AG04449 (cell line): ENCODE data around the gene SLC4A9.
A peak's percentile ranks its signal among the peaks of the same experiment; 100 is the strongest.

Source experiments
- CTCF ChIA-PET: fragments of 350-600 bp; formaldehyde crosslinking; extraction: SDS; loops from one replicate; lab custom pipeline; 2021; ENCODE audit warnings: antibody characterized with exemption; lab: Yijun Ruan, JAX
- POLR2A ChIA-PET: fragments of 400-600, 350-600 bp; formaldehyde crosslinking; extraction: SDS; loops from one replicate; lab custom pipeline; 2020; ENCODE audit warnings: antibody characterized with exemption, inconsistent platforms; lab: Yijun Ruan, JAX
- DNase-seq: peaks from one replicate; pipeline ENCODE4 v3.0.0-alpha.2; 2010; ENCODE audit warnings: low read depth, low spot score
- H3K4me3 ChIP-seq: 2 replicates; pipeline ENCODE4 v1.5.1; 2011; ENCODE audit warnings: low read depth, mild to moderate bottlenecking, control low read depth, low read length
- CTCF ChIP-seq: IDR thresholded peaks from one replicate; pipeline ENCODE4 v1.5.1; 2011; ENCODE audit warnings: mild to moderate bottlenecking, moderate library complexity, low read length, control low read depth, inconsistent platforms; ENCODE audit not compliant: insufficient read depth; ENCODE audit errors: missing control alignments

SLC4A9 gene

DNA sequence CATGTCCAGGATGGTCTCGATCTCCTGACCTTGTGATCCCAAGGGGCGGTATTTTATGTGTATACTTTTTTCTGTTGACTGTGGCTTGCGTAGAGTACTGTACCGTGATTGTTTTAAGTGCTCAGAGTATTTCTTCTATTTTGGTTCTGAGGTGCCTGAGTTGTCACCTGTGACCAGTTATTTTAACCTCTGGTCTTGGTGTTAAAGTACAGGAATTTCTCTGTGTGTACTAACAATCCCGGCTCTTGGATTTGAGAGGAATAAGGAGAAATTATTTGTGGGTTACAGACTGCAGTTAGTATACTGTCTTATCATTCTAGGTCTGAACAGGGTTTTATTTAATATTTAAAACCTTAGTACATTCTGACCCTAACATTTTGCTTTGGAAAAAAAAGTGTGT is 43.6 kb downstream of the SLC4A9 start:
- CTCF ChIA-PET: no interaction called here

GRCh38 chr5:140408750-140409241 is 48.8 kb downstream of the SLC4A9 start:
- no peak for DNase-seq
- ChIA-PET CTCF (no interaction called here), POLR2A (no interaction called here)
- no peak for TF ChIP-seq CTCF
- no peak overlapping the region for H3K4me3 ChIP-seq

More for the DNA sequence above, 43.6 kb downstream of the SLC4A9 start:
- peak overlapping the region; percentile 4; the same call in 1 of the 2 replicates for H3K4me3 ChIP-seq
- DNase-seq: no peak
- TF ChIP-seq CTCF: no peak
- POLR2A ChIA-PET: no interaction called here

DNA sequence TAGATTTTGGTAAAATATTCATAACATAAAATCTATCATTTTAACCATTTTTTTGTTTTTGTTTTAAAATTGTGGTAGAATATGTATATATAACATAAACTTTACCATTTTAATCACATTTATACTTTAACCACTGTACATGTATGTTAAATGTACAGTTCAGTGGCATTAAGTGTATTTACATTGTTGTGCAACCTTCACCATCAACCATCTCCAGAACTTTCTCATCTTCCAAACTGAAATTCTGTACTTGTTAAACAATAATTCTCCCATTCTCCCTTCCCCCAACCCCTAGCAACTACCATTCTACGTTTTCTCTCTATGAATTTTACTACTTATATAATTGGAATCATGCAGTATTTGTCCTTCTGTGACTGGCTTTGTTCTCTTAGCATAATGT is 53.2 kb downstream of the SLC4A9 start:
- TF ChIP-seq CTCF: no peak
- DNase-seq: no peak
- POLR2A ChIA-PET: no interaction called here
- CTCF ChIA-PET: no interaction called here
- H3K4me3 ChIP-seq: no peak overlapping the region

DNA sequence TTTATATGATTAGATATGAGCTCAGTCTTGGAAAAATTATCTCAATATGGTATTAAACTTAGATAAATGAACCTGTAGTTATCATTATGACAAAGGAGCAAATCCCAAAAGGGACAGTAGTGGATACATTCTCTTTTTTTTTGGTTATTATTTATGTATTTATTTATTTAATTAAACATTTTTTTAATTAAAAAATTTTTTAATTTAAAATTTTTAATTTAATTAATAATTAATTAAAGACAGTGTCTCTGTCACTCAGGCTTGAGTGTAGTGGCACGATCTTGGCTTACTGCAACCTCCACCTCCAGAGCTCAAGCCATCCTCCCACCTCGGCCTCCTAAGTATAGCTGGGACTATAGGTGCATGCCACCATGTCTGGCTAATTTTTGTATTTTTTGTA is 57.2 kb downstream of the SLC4A9 start:
- CTCF ChIA-PET: interaction anchor here (0.6 kb wide), 1 partner anchor 1240 kb away, joined by 3 read pairs; no protein-coding TSS in a partner anchor
- DNase-seq: no peak
- no peak for TF ChIP-seq CTCF
- POLR2A ChIA-PET: no interaction called here
- H3K4me3 ChIP-seq: no peak overlapping the region

- no peak overlapping the region for H3K4me3 ChIP-seq
- no peak for TF ChIP-seq CTCF
- no peak for DNase-seq
- POLR2A ChIA-PET: no interaction called here
- CTCF ChIA-PET: no interaction called here
Observed at GRCh38 chr5:140418862-140419520, 59.0 kb downstream of the SLC4A9 start.

DNA sequence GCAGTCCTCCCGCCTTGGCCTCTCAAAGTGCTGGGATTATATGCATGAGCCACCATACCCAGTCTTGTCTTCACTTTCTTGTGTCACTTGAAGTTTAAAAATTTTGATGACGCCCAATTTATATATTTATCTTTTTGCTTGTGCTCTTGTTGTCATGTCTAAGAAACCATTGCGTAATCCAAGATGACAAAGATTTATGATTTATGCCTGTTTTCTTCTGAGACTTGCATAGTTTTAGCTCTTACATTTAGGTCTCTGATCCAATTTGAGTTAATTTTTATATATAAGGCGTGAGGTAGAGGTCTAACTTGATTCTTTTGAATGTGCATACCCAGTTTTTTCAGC is 60.2 kb downstream of the SLC4A9 start:
- TF ChIP-seq CTCF: no peak
- CTCF ChIA-PET: interaction anchor here (0.7 to 1.3 kb wide), 2 partner anchors 47 to 218 kb away, joined by 3 to 4 read pairs; partner anchors contain the start of gene TMCO6
- no peak overlapping the region for H3K4me3 ChIP-seq
- DNase-seq: no peak
- POLR2A ChIA-PET: no interaction called here
